Loucy (cell line): ENCODE measurements around the gene EEA1.
"Not testable (repeated sequence)": the region's sequence is repeated elsewhere in the genome, so short reads cannot be mapped to it uniquely, and the experiment has no call there.

Experiments
- H2AFZ ChIP-seq: fragments of 200-600 bp; sonication (generic); 2 replicates; pipeline ENCODE4 v1.6.0; 2016; ENCODE audit warnings: antibody characterized with exemption, mild to moderate bottlenecking, low read length, moderate library complexity
- H3F3A ChIP-seq: fragments of 200-600 bp; 2 replicates; pipeline ENCODE4 v1.6.0; 2016; ENCODE audit warnings: antibody characterized with exemption, low read depth, mild to moderate bottlenecking
- H3K27me3 ChIP-seq: fragments of 200-600 bp; sonication (generic); 2 replicates; pipeline ENCODE4 v1.6.1; 2014; ENCODE audit warnings: low read length, mild to moderate bottlenecking; ENCODE audit not compliant: insufficient read depth, poor library complexity, severe bottlenecking
- H3K36me3 ChIP-seq: fragments of 200-600 bp; sonication (generic); 2 replicates; pipeline ENCODE4 v1.6.1; 2016; ENCODE audit warnings: low read length; ENCODE audit not compliant: insufficient read depth
- H3K4me1 ChIP-seq: fragments of 200-600 bp; sonication (generic); 2 replicates; pipeline ENCODE4 v1.5.1; 2014; ENCODE audit warnings: low read length, mild to moderate bottlenecking; ENCODE audit not compliant: insufficient read depth, poor library complexity, severe bottlenecking
- H3K4me2 ChIP-seq: fragments of 200-600 bp; sonication (generic); 2 replicates; pipeline ENCODE4 v1.6.0; 2014; ENCODE audit warnings: antibody characterized with exemption, low read length, low read depth, mild to moderate bottlenecking; ENCODE audit not compliant: poor library complexity, severe bottlenecking
- H3K4me3 ChIP-seq: fragments of 200-600 bp; sonication (generic); 2 replicates; pipeline ENCODE4 v1.5.1; 2014; ENCODE audit warnings: low read length, mild to moderate bottlenecking, mixed read lengths; ENCODE audit not compliant: poor library complexity, severe bottlenecking
- H3K79me2 ChIP-seq: fragments of 200-600 bp; sonication (generic); 2 replicates; pipeline ENCODE4 v1.6.1; 2014; ENCODE audit warnings: low read length; ENCODE audit not compliant: insufficient read depth
- H3K9ac ChIP-seq: fragments of 200-600 bp; sonication (generic); 2 replicates; pipeline ENCODE4 v1.6.0; 2014; ENCODE audit warnings: mild to moderate bottlenecking, low read depth, low read length, moderate library complexity; ENCODE audit not compliant: poor library complexity, severe bottlenecking
- H3K9me2 ChIP-seq: fragments of 200-600 bp; sonication (generic); replicated peaks from 2 replicates; pipeline ENCODE4 v1.6.1; 2016; ENCODE audit warnings: low read depth, low read length, mixed read lengths
- H3K9me3 ChIP-seq: fragments of 200-600 bp; sonication (generic); 2 replicates; pipeline ENCODE4 v1.6.1; 2014; ENCODE audit warnings: mild to moderate bottlenecking, antibody characterized with exemption, low read length, low read depth; ENCODE audit not compliant: insufficient read depth
- H4K20me1 ChIP-seq: fragments of 200-600 bp; sonication (generic); 2 replicates; pipeline ENCODE4 v1.6.0; 2014; ENCODE audit warnings: antibody characterized with exemption, low read length, mild to moderate bottlenecking; ENCODE audit not compliant: insufficient read depth, poor library complexity, severe bottlenecking
- CTCF ChIP-seq: fragments of 200-600 bp; sonication (generic); conservative IDR thresholded peaks from 2 replicates; pipeline ENCODE4 v1.5.1; 2014; ENCODE audit warnings: mild to moderate bottlenecking, antibody characterized with exemption, low read length
- EZH2phosphoT487 ChIP-seq: fragments of 200-600 bp; IDR thresholded peaks from 2 replicates; pipeline ENCODE4 v1.6.1; 2018; ENCODE audit warnings: antibody characterized with exemption, mild to moderate bottlenecking, moderate library complexity, borderline replicate concordance

EEA1 gene

GRCh38 chr12:92802906-92803305 is 126.2 kb downstream of the EEA1 start:
- H3K4me1 ChIP-seq, result no peaks in the 10 kb centered on the region
- no peaks in the 10 kb centered on the region for H3K79me2 ChIP-seq
- H3K9ac ChIP-seq, result no peak overlapping the region
- H3K27me3 ChIP-seq, result no peaks in the 10 kb centered on the region
- peaks cover 33% of the 10 kb centered on the region; the same call in 1 of the 2 replicates for H3K36me3 ChIP-seq
- H4K20me1 ChIP-seq, result no peaks in the 10 kb centered on the region
- no peaks in the 10 kb centered on the region for H3K9me2 ChIP-seq
- no peaks in the 10 kb centered on the region for H3K9me3 ChIP-seq
- H3K4me2 ChIP-seq, result no peak overlapping the region
- H3K4me3 ChIP-seq, result no peak overlapping the region
- H2AFZ ChIP-seq, result no peak overlapping the region
- no peaks in the 10 kb centered on the region for H3F3A ChIP-seq
- TF ChIP-seq CTCF (no peak), EZH2phosphoT487 (no peak)

GRCh38 chr12:92796650-92797049 is 132.4 kb downstream of the EEA1 start:
- Histone ChIP-seq H3K36me3 (peaks cover 23% of the 10 kb centered on the region; the same call in 1 of the 2 replicates), H3F3A (no peaks in the 10 kb centered on the region), H2AFZ (no peak overlapping the region), H3K4me1 (no peaks in the 10 kb centered on the region), H3K9ac (no peak overlapping the region), H3K27me3 (no peaks in the 10 kb centered on the region), H3K79me2 (no peaks in the 10 kb centered on the region), H3K4me2 (no peak overlapping the region), H4K20me1 (no peaks in the 10 kb centered on the region), H3K9me3 (no peaks in the 10 kb centered on the region), H3K4me3 (no peak overlapping the region), H3K9me2 (no peaks in the 10 kb centered on the region)
- TF ChIP-seq CTCF (no peak), EZH2phosphoT487 (no peak)

GRCh38 chr12:92794814-92795213 is 134.3 kb downstream of the EEA1 start:
- no peak overlapping the region for H3K4me2 ChIP-seq
- no peak overlapping the region for H3K9ac ChIP-seq
- no peaks in the 10 kb centered on the region for H3F3A ChIP-seq
- TF ChIP-seq EZH2phosphoT487, result no peak
- TF ChIP-seq CTCF, result no peak
- H3K9me2 ChIP-seq, result no peaks in the 10 kb centered on the region
- H3K79me2 ChIP-seq, result no peaks in the 10 kb centered on the region
- H3K4me1 ChIP-seq, result no peaks in the 10 kb centered on the region
- H3K9me3 ChIP-seq, result peaks cover 3% of the 10 kb centered on the region; the same call in 1 of the 2 replicates
- no peak overlapping the region for H2AFZ ChIP-seq
- no peaks in the 10 kb centered on the region for H4K20me1 ChIP-seq
- no peak overlapping the region for H3K4me3 ChIP-seq
- no peaks in the 10 kb centered on the region for H3K27me3 ChIP-seq
- H3K36me3 ChIP-seq, result peaks cover 20% of the 10 kb centered on the region; the same call in 1 of the 2 replicates

GRCh38 chr12:92794356-92794755 is 134.7 kb downstream of the EEA1 start:
- not testable (repeated sequence) for H3F3A ChIP-seq, H2AFZ ChIP-seq, H3K79me2 ChIP-seq, H3K4me2 ChIP-seq, H3K9me3 ChIP-seq, H4K20me1 ChIP-seq, H3K9me2 ChIP-seq, H3K27me3 ChIP-seq, H3K4me3 ChIP-seq, H3K4me1 ChIP-seq, H3K9ac ChIP-seq
- peaks cover 22% of the 10 kb centered on the region; the same call in 1 of the 2 replicates for H3K36me3 ChIP-seq
